COR-L47 (cell line): ENCODE data around the gene VDAC1.
"Not testable (repeated sequence)": the region's sequence is repeated elsewhere in the genome, so short reads cannot be mapped to it uniquely, and the experiment has no call there.

ENCODE experiments used
- DNase-seq: peaks from one replicate; lab custom pipeline; 2025; lab: John Stamatoyannopoulos, UW

Gene VDAC1

DNA sequence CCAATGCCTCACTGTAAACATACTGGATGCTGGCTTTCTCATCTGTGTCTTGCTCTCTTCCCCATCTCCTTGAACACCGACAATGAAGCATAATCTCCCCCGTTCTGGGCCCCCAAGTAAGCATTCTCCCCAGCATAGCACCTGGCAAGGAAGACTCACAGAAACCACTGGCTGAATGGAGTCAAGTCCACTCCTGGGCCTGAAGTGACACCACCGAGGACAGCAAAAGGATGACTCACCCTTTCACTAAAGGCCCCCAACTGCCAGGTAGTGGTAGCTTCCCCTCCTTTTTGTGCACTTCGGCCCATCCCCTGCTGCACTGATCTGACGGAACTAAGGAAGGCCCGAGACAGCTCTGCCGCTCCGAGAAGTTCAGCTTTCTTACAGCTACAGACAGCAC lies 9.4 kb downstream of the VDAC1 start:
- DNase-seq, result no peak

DNA sequence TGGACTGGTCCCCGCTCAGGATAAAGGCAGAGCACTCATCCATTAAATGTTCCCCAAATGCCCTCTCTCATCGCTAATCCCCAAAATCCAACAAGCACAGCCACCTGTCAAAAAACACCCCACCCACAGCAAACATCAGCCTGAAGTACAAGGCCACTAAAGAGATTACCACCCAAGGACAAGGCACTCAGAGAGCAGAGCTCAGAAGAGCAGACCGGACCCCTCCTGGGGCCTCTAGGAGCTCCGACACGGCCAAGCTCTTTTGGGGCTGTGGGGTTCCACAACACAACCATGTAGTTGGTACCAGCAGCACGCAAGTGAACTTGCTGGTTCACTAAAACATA lies 9.8 kb downstream of the VDAC1 start:
- DNase-seq, result no peak

- no peak for DNase-seq
These were observed 10.3 kb downstream of the VDAC1 start for GRCh38 chr5:133994297-133994989.

GRCh38 chr5:133993185-133993936 lies 11.4 kb downstream of the VDAC1 start:
- no peak for DNase-seq

GRCh38 chr5:133992429-133993155 lies 12.2 kb downstream of the VDAC1 start:
- DNase-seq, result peak; percentile 66

DNA sequence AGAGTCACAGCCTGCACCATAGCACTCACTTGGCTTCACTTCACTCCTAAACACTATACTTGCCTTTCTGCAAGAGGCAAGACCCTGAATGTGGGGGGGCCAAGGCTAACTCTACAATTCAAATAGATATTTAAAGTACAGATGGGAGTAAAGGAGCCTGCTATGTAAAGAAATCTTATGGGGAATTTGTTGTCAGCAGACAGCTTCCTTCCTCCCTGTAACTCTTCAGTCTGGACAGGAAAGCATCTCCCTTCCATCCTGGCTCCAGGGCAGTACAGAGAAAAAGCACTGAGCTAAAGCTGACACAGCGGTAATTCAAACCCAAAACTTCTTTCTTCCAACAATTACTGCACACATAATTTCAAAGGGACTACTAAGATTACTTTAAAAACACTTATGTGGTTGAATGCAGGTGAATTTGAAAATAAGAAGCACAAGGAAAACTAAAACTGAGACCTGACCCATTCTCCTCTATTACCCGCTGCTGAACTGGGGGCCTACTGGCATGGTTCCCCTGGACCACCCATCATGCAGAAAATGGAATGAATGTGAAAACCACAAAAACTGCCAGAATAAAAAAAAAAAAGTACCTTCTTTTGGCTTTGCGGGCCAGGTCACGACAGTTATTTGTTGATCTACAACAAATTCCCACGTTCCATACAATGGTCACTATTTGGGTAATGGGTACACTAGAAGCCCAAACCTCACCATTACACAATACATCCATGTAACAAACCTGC lies 13.4 kb downstream of the VDAC1 start:
- no peak for DNase-seq

DNA sequence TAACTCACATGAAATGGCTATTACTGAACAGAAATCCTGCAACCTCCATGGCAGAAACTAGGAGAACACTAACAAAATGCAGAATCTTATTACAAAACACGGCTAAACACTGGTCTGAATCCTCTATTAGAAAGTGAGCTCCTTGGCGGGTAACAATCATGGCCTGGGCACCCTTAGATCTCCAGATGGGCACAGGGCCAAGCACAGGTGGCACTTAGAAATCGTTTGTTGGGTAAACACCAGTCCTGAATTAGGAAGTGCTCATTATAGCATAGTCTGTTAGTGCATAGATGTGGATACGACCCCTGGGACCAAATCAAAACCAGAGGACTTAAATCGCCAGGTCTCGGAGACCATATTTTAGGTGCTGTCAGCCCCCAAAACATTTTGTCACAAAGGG lies 14.4 kb downstream of the VDAC1 start:
- DNase-seq, result peak; percentile 78

DNA sequence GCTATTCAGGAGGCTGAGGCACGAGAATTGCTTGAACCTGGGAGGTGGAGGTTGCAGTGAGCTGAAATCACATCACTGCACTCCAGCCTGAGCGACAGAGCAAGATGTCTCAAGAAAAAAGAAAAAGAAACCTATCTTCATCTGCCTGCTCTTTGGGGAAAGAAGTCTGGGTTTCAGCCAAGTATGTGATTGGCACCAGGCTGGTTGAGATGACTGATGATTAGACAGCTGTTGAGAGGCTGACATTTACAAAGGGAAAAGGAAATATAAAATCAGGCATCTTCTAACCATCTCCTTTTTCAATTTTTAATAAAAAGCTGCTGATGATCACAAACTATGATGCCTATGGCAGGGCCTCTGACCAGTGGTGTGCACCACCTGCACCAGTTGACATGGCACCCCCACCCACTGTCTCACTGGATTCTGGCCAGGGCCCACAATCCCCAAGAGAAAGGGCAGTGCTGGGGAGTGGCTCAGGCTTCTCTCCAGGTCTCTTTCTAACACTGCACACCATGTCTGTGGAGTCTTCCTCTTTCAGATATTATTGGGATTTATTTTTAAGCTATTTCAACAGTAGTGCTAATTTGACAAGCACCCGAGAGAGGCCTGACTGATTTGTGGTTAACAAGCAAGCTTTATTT lies 19.1 kb downstream of the VDAC1 start:
- DNase-seq, result no peak

- no peak for DNase-seq
These were observed 21.1 kb downstream of the VDAC1 start for GRCh38 chr5:133983674-133984073.

- DNase-seq, result no peak
These were observed 23.1 kb downstream of the VDAC1 start for GRCh38 chr5:133981714-133982113.

DNA sequence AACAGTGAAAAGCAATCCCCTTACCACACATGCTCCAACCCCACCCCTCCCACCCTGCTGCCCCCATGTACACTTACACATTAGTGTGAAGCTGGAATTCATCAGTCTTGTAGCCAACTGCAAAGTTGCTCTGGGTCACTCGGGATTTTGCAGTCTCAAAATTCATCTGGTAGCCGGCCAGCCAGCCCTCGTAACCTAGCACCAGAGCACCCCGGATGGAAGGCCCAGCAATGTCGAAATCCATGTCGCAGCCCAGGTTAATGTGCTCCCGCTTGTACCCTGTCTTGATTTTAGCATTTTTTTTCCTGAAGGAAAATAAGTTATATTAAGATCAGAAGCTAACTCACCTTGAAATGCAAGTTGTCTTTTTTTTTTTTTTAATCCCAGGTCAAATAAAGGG lies 24.1 kb downstream of the VDAC1 start:
- no peak for DNase-seq

DNA sequence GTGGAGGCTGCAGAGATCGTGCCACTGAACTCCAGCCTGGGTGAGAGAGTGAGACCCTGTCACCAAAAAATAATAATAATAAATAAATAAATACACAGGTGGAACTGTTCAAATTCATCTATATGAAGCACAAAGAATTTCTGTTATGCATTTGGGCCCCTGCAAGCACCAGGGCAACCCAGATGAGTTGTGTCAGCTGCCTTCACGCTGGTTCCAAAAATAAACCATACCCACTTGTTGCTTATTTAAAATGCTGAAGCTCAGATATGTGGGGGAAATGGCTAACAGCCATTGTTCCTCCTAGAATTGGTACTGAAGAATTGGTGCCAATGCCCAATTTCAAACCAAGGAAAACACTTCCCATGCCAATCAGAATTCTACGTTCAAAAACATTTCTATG lies 25.8 kb downstream of the VDAC1 start:
- no peak for DNase-seq

DNA sequence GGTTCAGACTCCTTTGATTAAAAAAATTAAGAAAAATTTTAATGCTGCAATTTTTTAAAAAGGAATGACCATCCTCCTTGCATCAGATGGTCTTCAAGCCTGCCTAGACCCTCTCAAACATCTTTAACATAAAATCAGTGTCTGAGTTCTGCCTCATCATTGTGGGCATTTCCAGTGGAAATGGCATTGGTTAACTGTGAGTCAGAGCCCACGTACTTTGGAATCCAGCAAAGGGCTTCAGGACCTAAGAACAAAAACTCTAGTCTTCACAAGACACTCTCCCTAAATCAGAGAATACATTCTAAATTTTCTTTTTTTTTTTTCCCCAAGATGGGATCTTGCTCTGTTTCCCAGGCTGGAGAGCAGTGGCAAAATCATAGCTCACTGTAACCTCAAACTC lies 26.9 kb downstream of the VDAC1 start:
- no peak for DNase-seq

GRCh38 chr5:133977161-133977787 lies 27.5 kb downstream of the VDAC1 start:
- no peak for DNase-seq

- not testable (repeated sequence) for DNase-seq
These were observed 29.2 kb downstream of the VDAC1 start for GRCh38 chr5:133975546-133975945.

- no peak for DNase-seq
These were observed 30.6 kb downstream of the VDAC1 start for GRCh38 chr5:133974142-133974541.

DNA sequence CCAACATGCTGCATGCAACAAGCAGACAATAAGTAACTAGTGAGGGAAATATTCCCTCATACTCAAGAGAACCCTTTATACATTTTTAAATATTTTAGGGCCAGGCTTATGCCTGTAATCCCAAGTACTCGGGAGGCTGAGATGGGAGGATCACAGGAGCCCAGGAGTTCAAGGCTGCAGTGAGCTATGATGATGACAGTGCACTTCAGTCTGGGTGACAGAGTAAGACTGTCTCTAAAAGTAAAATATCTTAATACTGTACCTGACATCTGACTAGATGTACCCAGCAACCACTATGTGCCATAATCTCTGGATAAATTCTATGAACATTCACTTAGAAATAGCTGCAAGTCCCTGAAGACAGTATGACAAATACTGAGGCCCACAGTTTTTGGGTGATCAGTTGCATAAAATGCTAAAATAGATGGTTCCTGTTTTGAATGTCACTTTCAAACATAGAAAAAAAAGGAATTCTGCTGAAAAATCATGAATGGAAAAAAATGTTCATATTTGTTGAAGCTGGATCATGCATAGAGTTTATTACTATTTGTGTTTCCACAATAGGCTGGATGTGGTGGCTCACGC lies 34.4 kb downstream of the VDAC1 start:
- no peak for DNase-seq

DNA sequence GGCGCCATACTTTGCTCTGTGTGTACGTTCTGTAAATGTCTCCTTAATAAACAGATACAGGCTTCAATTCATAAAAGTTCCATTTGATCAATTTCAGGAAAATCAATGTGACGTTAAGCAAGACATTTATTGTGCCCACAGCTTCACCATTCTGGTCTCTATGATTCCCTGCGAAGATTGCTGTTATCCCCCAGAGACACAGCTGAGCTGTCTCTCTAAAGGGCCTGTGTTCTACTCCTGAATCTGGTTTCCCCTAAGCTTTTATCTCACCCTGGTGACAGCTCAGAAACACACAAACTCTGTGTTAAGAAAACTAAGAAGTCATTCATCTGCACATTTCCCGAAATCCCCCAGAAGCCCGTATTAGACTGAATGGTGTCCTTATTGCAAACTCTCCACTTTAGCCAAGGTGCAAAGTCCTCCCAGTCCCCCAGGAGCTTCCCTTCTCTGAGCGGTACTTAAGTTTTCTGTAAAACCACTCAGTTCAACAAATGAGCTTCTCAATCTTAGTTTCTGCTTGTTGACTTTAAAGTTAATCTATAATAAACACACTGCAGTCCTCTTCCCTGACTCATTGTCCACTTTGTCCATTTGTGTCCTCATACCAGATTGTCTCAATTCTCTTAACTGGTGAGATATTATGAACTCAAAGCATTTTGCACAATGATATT lies 35.0 kb downstream of the VDAC1 start:
- no peak for DNase-seq

DNA sequence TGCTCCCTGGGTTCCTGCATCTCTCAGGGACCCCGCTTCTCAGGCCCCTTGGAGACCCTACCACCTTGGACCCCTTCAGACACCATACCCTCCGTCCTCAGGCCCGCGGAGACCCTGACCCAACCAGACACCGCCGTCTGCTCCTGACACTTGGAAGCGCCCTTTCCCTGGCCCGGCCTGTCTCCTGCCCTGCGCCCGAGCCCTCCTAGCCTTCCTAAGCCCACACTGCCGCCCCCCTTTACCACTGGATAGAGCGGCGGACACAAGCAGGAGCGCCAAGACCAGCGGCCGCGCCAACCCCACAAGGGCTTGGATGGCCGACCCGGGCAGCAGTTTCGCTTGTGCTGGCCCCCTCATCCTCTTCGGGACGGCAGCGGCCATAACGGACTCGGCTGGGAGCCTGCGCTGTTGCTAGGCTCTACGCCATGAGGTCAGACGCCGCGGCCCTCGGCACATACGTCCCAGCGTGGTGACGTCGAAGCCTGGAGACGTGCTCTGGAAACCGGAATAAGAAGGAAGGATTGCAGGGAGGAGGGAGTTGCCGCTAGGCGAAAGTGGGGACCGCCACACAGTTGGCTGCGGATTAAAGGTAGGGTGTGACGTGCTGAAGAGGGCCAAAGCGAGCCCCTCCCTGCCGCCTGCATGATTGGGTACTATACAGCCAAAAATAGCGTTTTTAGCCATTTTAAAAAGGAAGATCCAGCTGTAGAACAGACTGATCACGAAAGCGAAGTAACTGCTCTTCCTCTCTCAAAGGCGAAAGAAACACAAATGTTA lies 36.4 kb downstream of the VDAC1 start, which contains the start of gene C5orf15:
TSS of gene C5orf15 (minus strand) at position 422 of the 777 bp plus-strand sequence. CDS start at position 381, 41 bp downstream.
- peak; percentile 94 for DNase-seq
